ENCODE data around the gene RAB11FIP5. TPM values are rescaled to one million over a fixed set of nuclear protein-coding genes. Genes with fewer than 3 reads are reported as not detected.

Gene RAB11FIP5
- total and polyA plus RNA-seq, 9 donors = 9.6 to 18.9 (median 13.8) TPM

GRCh38 chr2:73033142-73033765 lies 79.5 kb downstream of the RAB11FIP5 start:
- WGBS (ENCODE audit: insufficient coverage) = no CpG with 5 or more reads among the region's 1 CpG

DNA sequence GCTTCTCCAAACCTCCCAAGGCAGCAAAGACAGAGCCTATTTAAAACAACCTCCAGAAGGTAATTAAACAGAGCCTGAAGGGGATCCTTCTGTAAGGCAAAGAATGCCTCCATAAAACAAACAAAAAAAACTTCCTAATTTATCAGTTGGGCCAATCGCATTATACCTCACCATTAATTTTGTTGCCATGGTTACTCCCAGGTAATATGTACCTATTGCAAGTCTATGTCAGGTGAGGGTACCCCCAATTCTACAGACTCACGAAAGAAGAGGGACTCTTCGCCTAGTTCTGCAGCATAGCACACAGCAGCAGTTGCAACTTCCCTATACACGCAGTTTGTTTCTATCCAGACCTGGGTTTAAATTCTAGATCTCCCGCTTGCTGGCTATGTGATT lies 80.0 kb downstream of the RAB11FIP5 start:
- DNase-seq = no peak
- Histone ChIP-seq H3K9me3 (replicated peaks; ENCODE audit: control insufficient read depth, low read depth, low read length) (no peaks in the 10 kb centered on the region), H3K4me1 (ENCODE audit: control insufficient read depth, insufficient read depth, low read length) (no peaks in the 10 kb centered on the region), H3K4me3 (ENCODE audit: low read length) (no peak overlapping the region), H3K27me3 (ENCODE audit: control insufficient read depth, insufficient read depth, low read length) (no peaks in the 10 kb centered on the region), H3K27ac (ENCODE audit: low read length) (no peak overlapping the region), H3K36me3 (ENCODE audit: control insufficient read depth, insufficient read depth, low read length) (no peaks in the 10 kb centered on the region)
- WGBS (ENCODE audit: insufficient coverage) = 100% methylated on average over 1 of the region's 5 CpGs

More at GRCh38 chr2:73033142-73033765, 79.5 kb downstream of the RAB11FIP5 start:
- H3K36me3 ChIP-seq (ENCODE audit: control insufficient read depth, insufficient read depth, low read length) = no peaks in the 10 kb centered on the region
- H3K4me3 ChIP-seq (ENCODE audit: low read length) = no peak overlapping the region
- no peaks in the 10 kb centered on the region for H3K9me3 ChIP-seq (replicated peaks; ENCODE audit: control insufficient read depth, low read depth, low read length)
- H3K27me3 ChIP-seq (ENCODE audit: control insufficient read depth, insufficient read depth, low read length) = no peaks in the 10 kb centered on the region
- H3K27ac ChIP-seq (ENCODE audit: low read length) = no peak overlapping the region
- DNase-seq = no peak
- no peaks in the 10 kb centered on the region for H3K4me1 ChIP-seq (ENCODE audit: control insufficient read depth, insufficient read depth, low read length)

DNA sequence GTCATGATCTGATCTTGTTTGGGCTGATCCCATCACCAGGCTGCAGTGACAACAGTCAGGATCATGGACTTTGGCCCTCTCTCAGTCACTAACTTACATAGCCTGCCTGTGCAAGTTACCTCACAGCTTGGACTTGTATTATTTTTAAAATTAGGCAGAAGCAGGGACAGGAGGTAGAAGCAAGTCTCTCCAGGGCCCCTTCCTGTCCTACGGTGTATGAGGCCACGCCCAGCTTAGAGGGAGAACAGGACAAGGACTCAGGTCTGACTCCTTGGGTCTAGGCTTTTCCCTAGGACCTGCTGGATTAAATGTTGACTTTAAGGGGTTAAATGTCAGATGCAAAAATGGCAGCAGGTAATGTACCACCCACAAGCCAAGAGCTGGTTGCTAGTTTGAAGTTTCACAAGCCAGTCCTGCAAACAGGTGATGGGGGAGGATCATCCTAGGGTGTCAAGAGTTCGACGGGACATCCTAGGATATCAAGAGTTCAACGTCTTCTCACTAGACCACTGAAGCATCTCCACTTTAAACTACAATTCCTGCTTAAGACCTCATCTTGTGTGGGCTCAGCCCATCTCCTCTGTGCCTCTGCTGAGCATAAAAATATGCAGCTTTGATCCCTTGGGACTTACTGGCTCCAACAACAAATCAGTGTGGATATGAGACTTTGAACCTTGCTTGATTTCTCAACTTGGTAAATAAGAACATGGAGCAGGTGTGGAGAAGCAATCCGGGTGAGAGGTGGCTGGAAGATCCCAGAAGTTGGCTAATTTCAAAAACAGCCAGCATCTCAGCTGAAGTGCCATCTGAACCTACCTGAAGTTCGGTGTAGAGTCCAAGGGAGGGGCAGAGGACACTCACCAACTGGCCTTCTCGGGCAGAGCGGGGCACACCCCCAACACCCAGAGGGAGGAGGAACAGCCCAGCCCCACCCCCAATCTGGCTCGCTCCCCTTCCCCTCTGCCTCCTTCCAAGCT lies 80.7 kb downstream of the RAB11FIP5 start:
- Histone ChIP-seq H3K36me3 (ENCODE audit: control insufficient read depth, insufficient read depth, low read length) (no peaks in the 10 kb centered on the region), H3K27me3 (ENCODE audit: control insufficient read depth, insufficient read depth, low read length) (no peaks in the 10 kb centered on the region), H3K4me1 (ENCODE audit: control insufficient read depth, insufficient read depth, low read length) (no peaks in the 10 kb centered on the region), H3K4me3 (ENCODE audit: low read length) (no peak overlapping the region), H3K27ac (ENCODE audit: low read length) (no peak overlapping the region), H3K9me3 (replicated peaks; ENCODE audit: control insufficient read depth, low read depth, low read length) (no peaks in the 10 kb centered on the region)
- 76% methylated on average over 5 of the region's 10 CpGs for WGBS (ENCODE audit: insufficient coverage)
- no peak for DNase-seq

DNA sequence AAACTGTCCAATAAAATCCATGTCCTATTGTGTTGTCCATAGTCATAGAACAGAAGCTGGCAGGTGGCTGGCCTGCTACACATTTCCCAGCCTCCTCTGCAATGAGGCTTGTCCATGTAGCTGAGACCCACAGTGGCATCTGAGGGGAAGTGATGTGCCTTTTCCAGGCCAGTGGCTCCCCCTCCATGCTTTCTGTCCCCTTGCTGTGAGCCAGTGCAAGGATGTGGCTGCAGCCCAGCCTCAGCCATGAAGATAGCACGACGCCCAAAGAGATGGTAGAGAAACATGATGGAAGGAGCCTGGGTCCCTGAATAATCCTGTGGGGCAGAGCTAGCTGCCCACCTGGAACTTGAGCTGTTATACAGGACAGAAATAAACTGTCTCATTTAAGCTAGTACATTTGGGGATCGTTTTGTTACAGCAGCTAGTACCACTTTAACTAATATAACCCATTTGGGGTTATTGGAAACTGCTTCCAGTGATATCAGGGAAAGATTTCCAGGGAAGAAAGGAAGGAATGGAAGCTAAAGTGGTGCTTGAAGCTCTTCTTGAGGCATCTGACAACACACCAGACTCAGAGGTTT lies 81.6 kb downstream of the RAB11FIP5 start:
- DNase-seq = no peak
- H3K36me3 ChIP-seq (ENCODE audit: control insufficient read depth, insufficient read depth, low read length) = no peaks in the 10 kb centered on the region
- H3K4me1 ChIP-seq (ENCODE audit: control insufficient read depth, insufficient read depth, low read length) = no peaks in the 10 kb centered on the region
- H3K27me3 ChIP-seq (ENCODE audit: control insufficient read depth, insufficient read depth, low read length) = no peaks in the 10 kb centered on the region
- no peak overlapping the region for H3K27ac ChIP-seq (ENCODE audit: low read length)
- no peaks in the 10 kb centered on the region for H3K9me3 ChIP-seq (replicated peaks; ENCODE audit: control insufficient read depth, low read depth, low read length)
- H3K4me3 ChIP-seq (ENCODE audit: low read length) = no peak overlapping the region
- no CpG with 5 or more reads among the region's 3 CpGs for WGBS (ENCODE audit: insufficient coverage)

DNA sequence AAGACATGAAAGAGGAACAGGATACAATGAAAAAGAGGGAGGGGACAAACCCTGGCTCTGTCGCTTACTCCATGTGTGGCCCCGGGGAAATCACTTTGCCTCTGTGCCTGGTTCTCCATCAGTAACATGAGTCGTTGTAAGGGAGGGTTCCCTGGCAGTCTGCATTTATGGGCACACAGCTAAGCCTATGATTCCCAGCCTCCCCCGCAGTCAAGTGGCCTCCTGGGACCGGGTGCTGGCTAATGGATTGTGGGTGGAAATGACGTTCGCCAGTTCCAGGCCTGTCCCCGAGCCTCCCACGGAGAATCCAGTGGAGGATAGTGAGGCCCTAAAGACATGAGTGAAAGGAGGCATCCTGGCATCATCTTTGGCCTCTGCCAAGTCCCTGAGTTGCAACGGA lies 83.9 kb downstream of the RAB11FIP5 start:
- H3K4me1 ChIP-seq (ENCODE audit: control insufficient read depth, insufficient read depth, low read length) = no peaks in the 10 kb centered on the region
- DNase-seq = no peak
- no peaks in the 10 kb centered on the region for H3K9me3 ChIP-seq (replicated peaks; ENCODE audit: control insufficient read depth, low read depth, low read length)
- no peaks in the 10 kb centered on the region for H3K36me3 ChIP-seq (ENCODE audit: control insufficient read depth, insufficient read depth, low read length)
- H3K4me3 ChIP-seq (ENCODE audit: low read length) = no peak overlapping the region
- H3K27ac ChIP-seq (ENCODE audit: low read length) = no peak overlapping the region
- H3K27me3 ChIP-seq (ENCODE audit: control insufficient read depth, insufficient read depth, low read length) = no peaks in the 10 kb centered on the region
- WGBS (ENCODE audit: insufficient coverage) = 50% methylated on average over 4 of the region's 10 CpGs

DNA sequence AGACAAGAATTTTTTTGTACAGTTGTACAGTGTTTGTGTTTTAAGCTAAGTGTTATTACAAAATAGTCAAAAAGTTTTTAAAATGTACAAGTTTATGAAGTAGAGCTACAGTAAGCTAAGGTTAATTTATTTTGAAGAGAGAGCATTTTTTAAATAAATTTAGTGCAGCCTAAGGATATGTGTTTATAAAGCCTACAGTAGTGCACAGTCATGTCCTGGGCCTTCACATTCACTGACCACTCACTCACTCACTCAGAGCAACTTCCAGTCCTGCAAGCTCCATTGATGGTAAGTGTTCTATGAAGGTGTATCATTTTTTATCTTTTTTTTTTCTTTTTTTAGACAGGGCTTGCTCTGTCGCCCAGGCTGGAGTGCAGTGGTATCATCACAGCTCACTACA lies 85.4 kb downstream of the RAB11FIP5 start:
- no peak for DNase-seq
- no peak overlapping the region for H3K27ac ChIP-seq (ENCODE audit: low read length)
- H3K4me1 ChIP-seq (ENCODE audit: control insufficient read depth, insufficient read depth, low read length) = no peaks in the 10 kb centered on the region
- no peaks in the 10 kb centered on the region for H3K36me3 ChIP-seq (ENCODE audit: control insufficient read depth, insufficient read depth, low read length)
- no peak overlapping the region for H3K4me3 ChIP-seq (ENCODE audit: low read length)
- no peaks in the 10 kb centered on the region for H3K27me3 ChIP-seq (ENCODE audit: control insufficient read depth, insufficient read depth, low read length)
- no peaks in the 10 kb centered on the region for H3K9me3 ChIP-seq (replicated peaks; ENCODE audit: control insufficient read depth, low read depth, low read length)
- no CpG with 5 or more reads among the region's 1 CpG for WGBS (ENCODE audit: insufficient coverage)

DNA sequence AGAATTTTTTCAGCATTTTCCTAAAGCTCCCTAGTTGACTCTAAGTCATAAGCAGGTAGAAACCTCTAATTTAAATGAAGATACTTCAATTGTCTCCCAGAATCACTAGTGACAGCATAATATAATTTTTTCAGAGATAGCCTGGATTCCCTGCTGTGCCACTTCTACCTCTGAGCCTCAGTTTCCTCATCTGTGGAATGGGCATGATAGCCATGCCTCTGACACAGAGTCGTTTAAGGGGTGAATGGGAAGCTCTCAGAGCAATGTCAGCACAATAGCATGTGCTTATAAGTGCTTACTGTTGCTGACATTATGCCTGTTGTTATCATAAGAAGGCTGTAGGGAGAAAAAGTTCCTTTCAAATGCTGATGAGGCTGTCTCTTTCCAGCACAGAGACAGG lies 89.3 kb downstream of the RAB11FIP5 start:
- no peak for DNase-seq
- 60% methylated on average over 1 of the region's 1 CpG for WGBS (ENCODE audit: insufficient coverage)
- Histone ChIP-seq H3K9me3 (replicated peaks; ENCODE audit: control insufficient read depth, low read depth, low read length) (no peaks in the 10 kb centered on the region), H3K4me3 (ENCODE audit: low read length) (no peak overlapping the region), H3K27ac (ENCODE audit: low read length) (no peak overlapping the region), H3K4me1 (ENCODE audit: control insufficient read depth, insufficient read depth, low read length) (no peaks in the 10 kb centered on the region), H3K36me3 (ENCODE audit: control insufficient read depth, insufficient read depth, low read length) (peaks cover 9% of the 10 kb centered on the region), H3K27me3 (ENCODE audit: control insufficient read depth, insufficient read depth, low read length) (no peaks in the 10 kb centered on the region)

Other genes starting within 250 kb of the RAB11FIP5 start
- gene SPR, start 225.5 kb downstream of the RAB11FIP5 start, total RNA-seq = 4.6 TPM
- 1 to 10 TPM; 2.6 to 5.0 (median 4.0) TPM for gene SPR, start 225.5 kb downstream of the RAB11FIP5 start, polyA plus RNA-seq (ENCODE audit: insufficient read depth in 1 of 8, insufficient read length in 8 of 8, low replicate concordance in 1 of 8)
- not detected for gene EMX1, start 195.4 kb downstream of the RAB11FIP5 start, total RNA-seq
- under 1 TPM in 3 of 8 donors, not detected in 5; 0.04 to 0.07 (median 0.05) TPM for gene EMX1, start 195.4 kb downstream of the RAB11FIP5 start, polyA plus RNA-seq (ENCODE audit: insufficient read depth in 1 of 8, insufficient read length in 8 of 8, low replicate concordance in 1 of 8)
- 6.0 TPM for gene SFXN5, start 41.2 kb downstream of the RAB11FIP5 start, total RNA-seq
- 1 to 10 TPM; 6.0 to 9.0 (median 6.3) TPM for gene SFXN5, start 41.2 kb downstream of the RAB11FIP5 start, polyA plus RNA-seq (ENCODE audit: insufficient read depth in 1 of 8, insufficient read length in 8 of 8, low replicate concordance in 1 of 8)
- not detected for gene NOTO, start 89.6 kb upstream of the RAB11FIP5 start, total RNA-seq
- gene NOTO, start 89.6 kb upstream of the RAB11FIP5 start, polyA plus RNA-seq (ENCODE audit: insufficient read depth in 1 of 8, insufficient read length in 8 of 8, low replicate concordance in 1 of 8) = under 1 TPM in 5 of 8 donors, not detected in 3; 0.05 to 0.08 (median 0.05) TPM
- 31.8 TPM for gene SMYD5, start 101.3 kb upstream of the RAB11FIP5 start, total RNA-seq
- 10 to 100 TPM; 26.2 to 35.6 (median 29.3) TPM for gene SMYD5, start 101.3 kb upstream of the RAB11FIP5 start, polyA plus RNA-seq (ENCODE audit: insufficient read depth in 1 of 8, insufficient read length in 8 of 8, low replicate concordance in 1 of 8)
- 41.0 TPM for gene PRADC1, start 120.3 kb upstream of the RAB11FIP5 start, total RNA-seq
- 10 to 100 TPM; 26.0 to 37.4 (median 32.6) TPM for gene PRADC1, start 120.3 kb upstream of the RAB11FIP5 start, polyA plus RNA-seq (ENCODE audit: insufficient read depth in 1 of 8, insufficient read length in 8 of 8, low replicate concordance in 1 of 8)
- 208 TPM for gene CCT7, start 121.4 kb upstream of the RAB11FIP5 start, total RNA-seq
- gene CCT7, start 121.4 kb upstream of the RAB11FIP5 start, polyA plus RNA-seq (ENCODE audit: insufficient read depth in 1 of 8, insufficient read length in 8 of 8, low replicate concordance in 1 of 8) = 100 to 1,000 TPM; 166 to 211 (median 194) TPM
- 0.09 TPM for gene FBXO41, start 171.5 kb upstream of the RAB11FIP5 start, total RNA-seq
- under 1 TPM; 0.20 to 0.40 (median 0.29) TPM for gene FBXO41, start 171.5 kb upstream of the RAB11FIP5 start, polyA plus RNA-seq (ENCODE audit: insufficient read depth in 1 of 8, insufficient read length in 8 of 8, low replicate concordance in 1 of 8)
- gene EGR4, start 180.6 kb upstream of the RAB11FIP5 start, total RNA-seq = not detected
- under 1 TPM in 1 of 8 donors, not detected in 7; 0.06 TPM for gene EGR4, start 180.6 kb upstream of the RAB11FIP5 start, polyA plus RNA-seq (ENCODE audit: insufficient read depth in 1 of 8, insufficient read length in 8 of 8, low replicate concordance in 1 of 8)

Data from muscle of leg (tissue), 11 donors.